ENCODE results near the gene ISG20L2. TPM values are rescaled to one million over a fixed set of nuclear protein-coding genes. Genes with fewer than 3 reads are reported as not detected.

ISG20L2 gene
- 10 to 100 TPM; 19.4 to 34.4 TPM for total RNA-seq

GRCh38 chr1:156728599-156729462 is at the start of gene ISG20L2:
ISG20L2 (minus strand) TSS chr1:156728766; CDS start chr1:156727652, 1,114 bp downstream.
- intact Hi-C loops (cut with DNase I) = no loop called here
- Histone ChIP-seq H3K27me3 (replicated peaks; ENCODE audit: insufficient read depth) (no peaks in the 10 kb centered on the region), H3K4me1 (replicated peaks) (peaks cover 29% of the 10 kb centered on the region), H3K27ac (peak within 1 kb of the TSS; percentile 94 to 97), H3K4me3 (peak within 1 kb of the TSS; percentile 68), H3K9me3 (no peaks in the 10 kb centered on the region), H3K36me3 (no peaks in the 10 kb centered on the region)
- DNase-seq (ENCODE audit: low spot score) = peak; percentile 97
- under 1% methylated on average over 52 of the region's 57 CpGs for WGBS
- peak; percentile 52 for TF ChIP-seq POLR2A (IDR thresholded peaks at IDR 0.05)
- peak in 1 of 4 experiments; percentile 5 for TF ChIP-seq CTCF (IDR thresholded peaks at IDR 0.05)
- peak; percentile 83 for TF ChIP-seq POLR2AphosphoS5 (IDR thresholded peaks at IDR 0.05)

GRCh38 chr1:156777573-156777972 is 49.0 kb upstream of the ISG20L2 start:
- Histone ChIP-seq H3K27ac (no peak overlapping the region), H3K4me3 (no peak overlapping the region), H3K36me3 (no peaks in the 10 kb centered on the region), H3K9me3 (no peaks in the 10 kb centered on the region), H3K4me1 (replicated peaks) (no peaks in the 10 kb centered on the region), H3K27me3 (replicated peaks; ENCODE audit: insufficient read depth) (no peaks in the 10 kb centered on the region)
- no peak for TF ChIP-seq POLR2A (IDR thresholded peaks at IDR 0.05)
- no peak for TF ChIP-seq CTCF (IDR thresholded peaks at IDR 0.05)
- no peak for TF ChIP-seq POLR2AphosphoS5 (IDR thresholded peaks at IDR 0.05)
- intact Hi-C loops (cut with DNase I) = no loop called here
- no peak for DNase-seq (ENCODE audit: low spot score)
- WGBS = 38% methylated on average over 1 of the region's 1 CpG

- no peaks in the 10 kb centered on the region for H3K27me3 ChIP-seq (replicated peaks; ENCODE audit: insufficient read depth)
Observed at GRCh38 chr1:156776942-156777341, 48.4 kb upstream of the ISG20L2 start.

GRCh38 chr1:156775799-156776198 is 47.2 kb upstream of the ISG20L2 start:
- no peaks in the 10 kb centered on the region for H3K27me3 ChIP-seq (replicated peaks; ENCODE audit: insufficient read depth)
- intact Hi-C loops (cut with DNase I) = no loop called here
- H3K9me3 ChIP-seq = no peaks in the 10 kb centered on the region
- no peak overlapping the region for H3K27ac ChIP-seq
- no peaks in the 10 kb centered on the region for H3K36me3 ChIP-seq
- no peak for DNase-seq (ENCODE audit: low spot score)
- 75% methylated on average over 5 of the region's 5 CpGs for WGBS
- H3K4me3 ChIP-seq = no peak overlapping the region
- H3K4me1 ChIP-seq (replicated peaks) = no peaks in the 10 kb centered on the region
- no peak for TF ChIP-seq CTCF (IDR thresholded peaks at IDR 0.05)
- TF ChIP-seq POLR2AphosphoS5 (IDR thresholded peaks at IDR 0.05) = no peak
- no peak for TF ChIP-seq POLR2A (IDR thresholded peaks at IDR 0.05)

More at GRCh38 chr1:156776942-156777341, 48.4 kb upstream of the ISG20L2 start:
- no peak for DNase-seq (ENCODE audit: low spot score)
- intact Hi-C loops (cut with DNase I) = no loop called here
- TF ChIP-seq POLR2A (IDR thresholded peaks at IDR 0.05) (no peak), CTCF (IDR thresholded peaks at IDR 0.05) (no peak), POLR2AphosphoS5 (IDR thresholded peaks at IDR 0.05) (no peak)
- Histone ChIP-seq H3K36me3 (no peaks in the 10 kb centered on the region), H3K27ac (no peak overlapping the region), H3K4me1 (replicated peaks) (no peaks in the 10 kb centered on the region), H3K4me3 (no peak overlapping the region), H3K9me3 (no peaks in the 10 kb centered on the region)
- 47% methylated on average over 4 of the region's 4 CpGs for WGBS

GRCh38 chr1:156773607-156774006 is 45.0 kb upstream of the ISG20L2 start:
- H3K36me3 ChIP-seq = no peaks in the 10 kb centered on the region
- H3K27me3 ChIP-seq (replicated peaks; ENCODE audit: insufficient read depth) = no peaks in the 10 kb centered on the region
- no peak overlapping the region for H3K4me3 ChIP-seq
- H3K4me1 ChIP-seq (replicated peaks) = peaks cover 5% of the 10 kb centered on the region
- H3K27ac ChIP-seq = no peak overlapping the region
- TF ChIP-seq CTCF (IDR thresholded peaks at IDR 0.05) = no peak
- TF ChIP-seq POLR2AphosphoS5 (IDR thresholded peaks at IDR 0.05) = no peak
- no peak for TF ChIP-seq POLR2A (IDR thresholded peaks at IDR 0.05)
- 87% methylated on average over 3 of the region's 3 CpGs for WGBS
- DNase-seq (ENCODE audit: low spot score) = no peak
- intact Hi-C loops (cut with DNase I) = no loop called here
- H3K9me3 ChIP-seq = no peaks in the 10 kb centered on the region

All from prostate gland (tissue), 2 donors.